Brain microvascular endothelial cell (primary cell): Measurements from ENCODE around the gene CNPY1.

Experiments
- DNase-seq: peaks from one replicate; pipeline ENCODE4 v3.0.0-alpha.2; 2020
- H3K27ac ChIP-seq: fragments of 250-450 bp; sonication (Bioruptor Pico); 2 replicates; pipeline ENCODE4 v1.5.1; 2020; ENCODE audit warnings: mild to moderate bottlenecking, moderate library complexity
- H3K27me3 ChIP-seq: fragments of 250-450 bp; sonication (Bioruptor Pico); replicated peaks from 2 replicates; pipeline ENCODE4 v1.5.1; 2020; ENCODE audit warnings: mild to moderate bottlenecking
- H3K36me3 ChIP-seq: fragments of 250-450 bp; sonication (Bioruptor Pico); replicated peaks from 2 replicates; pipeline ENCODE4 v1.5.1; 2020; ENCODE audit warnings: mild to moderate bottlenecking
- H3K4me3 ChIP-seq: 2 replicates; pipeline ENCODE4 v1.5.1; 2011; ENCODE audit warnings: low read depth, mild to moderate bottlenecking, control low read depth, low read length, moderate library complexity
- in situ Hi-C: cut with HindIII; loops from 2 replicates; pipeline ENCODE4 v1.10.0; 2017; ENCODE audit warnings: low sequenced_read_pairs, low pct_ligation_motif_present
- TF ChIP-seq, protein P1 (sequence below): IDR thresholded peaks from 2 replicates; pipeline ENCODE4 v1.5.1; 2011; ENCODE audit warnings: low read depth, mild to moderate bottlenecking, moderate library complexity, low read length, control low read depth, inconsistent platforms; ENCODE audit errors: missing control alignments

Gene CNPY1

DNA sequence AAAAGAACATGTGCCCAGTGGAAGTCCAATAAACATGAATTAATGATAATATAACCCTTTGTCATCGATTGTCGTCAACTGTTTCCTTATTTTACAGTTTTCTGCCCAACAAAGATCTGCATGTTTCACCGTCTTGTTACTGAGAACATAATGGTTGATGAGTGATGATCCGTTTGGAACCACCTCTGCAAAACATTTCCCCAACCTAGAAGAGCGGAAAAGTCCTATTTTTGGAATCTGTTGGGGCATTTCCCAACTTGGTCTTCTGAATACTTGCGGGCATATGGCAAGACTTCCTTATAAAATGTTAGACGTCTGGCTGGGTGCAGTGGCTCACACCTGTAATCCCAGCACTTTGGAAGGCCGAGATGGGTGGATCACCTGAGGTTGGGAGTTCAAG is 32.1 kb downstream of the CNPY1 start:
- peaks cover 22% of the 10 kb centered on the region for H3K27me3 ChIP-seq
- no peak overlapping the region for H3K27ac ChIP-seq
- no peak overlapping the region for H3K4me3 ChIP-seq
- in situ Hi-C loops, result no loop called here
- TF ChIP-seq, protein P1, sequence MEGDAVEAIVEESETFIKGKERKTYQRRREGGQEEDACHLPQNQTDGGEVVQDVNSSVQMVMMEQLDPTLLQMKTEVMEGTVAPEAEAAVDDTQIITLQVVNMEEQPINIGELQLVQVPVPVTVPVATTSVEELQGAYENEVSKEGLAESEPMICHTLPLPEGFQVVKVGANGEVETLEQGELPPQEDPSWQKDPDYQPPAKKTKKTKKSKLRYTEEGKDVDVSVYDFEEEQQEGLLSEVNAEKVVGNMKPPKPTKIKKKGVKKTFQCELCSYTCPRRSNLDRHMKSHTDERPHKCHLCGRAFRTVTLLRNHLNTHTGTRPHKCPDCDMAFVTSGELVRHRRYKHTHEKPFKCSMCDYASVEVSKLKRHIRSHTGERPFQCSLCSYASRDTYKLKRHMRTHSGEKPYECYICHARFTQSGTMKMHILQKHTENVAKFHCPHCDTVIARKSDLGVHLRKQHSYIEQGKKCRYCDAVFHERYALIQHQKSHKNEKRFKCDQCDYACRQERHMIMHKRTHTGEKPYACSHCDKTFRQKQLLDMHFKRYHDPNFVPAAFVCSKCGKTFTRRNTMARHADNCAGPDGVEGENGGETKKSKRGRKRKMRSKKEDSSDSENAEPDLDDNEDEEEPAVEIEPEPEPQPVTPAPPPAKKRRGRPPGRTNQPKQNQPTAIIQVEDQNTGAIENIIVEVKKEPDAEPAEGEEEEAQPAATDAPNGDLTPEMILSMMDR, result no peak
- H3K36me3 ChIP-seq, result no peaks in the 10 kb centered on the region
- DNase-seq, result no peak

DNA sequence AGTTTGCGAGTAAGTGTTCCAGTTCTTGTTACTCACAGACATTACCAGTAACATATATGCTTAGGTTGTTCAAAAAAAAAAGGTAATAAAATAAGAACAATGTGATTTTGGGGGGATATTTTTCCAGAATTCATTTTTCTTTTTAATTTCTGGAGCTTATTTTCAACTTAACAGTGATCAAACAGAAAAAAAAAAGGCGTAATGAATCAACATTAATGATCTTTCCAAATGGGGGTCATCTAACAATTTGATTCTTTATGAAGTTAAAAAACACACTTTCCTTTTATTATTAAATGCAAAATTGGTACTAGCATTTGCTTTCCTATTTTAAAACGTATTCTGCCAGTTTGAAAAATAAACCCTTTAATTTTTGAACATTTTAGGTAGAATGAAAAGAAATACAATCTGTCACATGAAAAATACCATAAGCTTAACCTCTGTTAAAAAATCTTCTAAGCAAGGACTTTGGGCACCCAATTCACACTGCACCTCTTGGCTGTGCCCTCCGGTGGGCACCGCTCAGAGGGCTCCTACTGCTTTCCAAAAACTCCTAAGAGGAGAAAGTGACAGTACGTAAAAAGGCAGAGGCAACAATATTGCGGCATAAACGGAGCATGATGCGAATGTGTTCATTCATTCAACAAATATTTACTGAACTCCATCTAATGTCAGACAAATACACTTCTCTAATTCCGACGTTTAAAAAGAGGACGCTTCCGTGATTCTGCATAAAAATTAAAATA is 32.6 kb downstream of the CNPY1 start:
- Histone ChIP-seq H3K27me3 (peaks cover 28% of the 10 kb centered on the region), H3K36me3 (no peaks in the 10 kb centered on the region), H3K27ac (no peak overlapping the region), H3K4me3 (no peak overlapping the region)
- TF ChIP-seq, protein P1, result no peak
- in situ Hi-C loops, result no loop called here
- no peak for DNase-seq

DNA sequence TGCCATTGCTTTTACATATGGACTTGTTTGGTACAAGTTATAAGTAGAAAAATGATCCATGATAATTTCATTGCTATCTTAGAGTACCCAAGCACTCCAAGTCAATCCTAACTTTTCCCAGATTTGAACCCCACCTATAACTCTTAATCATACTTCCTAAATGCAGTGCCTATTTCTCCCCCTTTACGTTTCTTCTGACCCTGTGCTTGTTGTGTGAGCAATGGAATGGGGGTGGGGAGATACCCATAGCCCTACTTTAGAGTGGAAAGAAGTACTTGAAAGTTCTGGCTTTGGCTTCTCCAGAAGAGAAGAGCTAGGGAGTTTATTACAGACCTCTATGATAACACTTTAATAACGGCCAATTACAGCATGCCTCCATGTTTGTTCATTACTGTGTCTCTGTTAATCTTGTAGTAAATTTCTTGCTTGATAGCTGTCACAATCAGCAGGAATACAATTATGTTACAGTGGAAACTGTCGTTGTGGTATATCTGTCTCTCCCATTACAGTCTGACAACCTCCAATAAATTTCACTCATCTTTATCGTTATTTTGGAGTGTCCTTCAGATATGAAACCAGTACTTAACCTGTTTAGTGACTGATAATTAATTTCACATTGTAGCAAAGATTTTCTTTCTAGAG is 34.0 kb downstream of the CNPY1 start:
- Histone ChIP-seq H3K4me3 (no peak overlapping the region), H3K36me3 (no peaks in the 10 kb centered on the region), H3K27me3 (peaks cover 42% of the 10 kb centered on the region), H3K27ac (no peak overlapping the region)
- TF ChIP-seq, protein P1, result no peak
- DNase-seq, result no peak
- in situ Hi-C loops, result no loop called here

DNA sequence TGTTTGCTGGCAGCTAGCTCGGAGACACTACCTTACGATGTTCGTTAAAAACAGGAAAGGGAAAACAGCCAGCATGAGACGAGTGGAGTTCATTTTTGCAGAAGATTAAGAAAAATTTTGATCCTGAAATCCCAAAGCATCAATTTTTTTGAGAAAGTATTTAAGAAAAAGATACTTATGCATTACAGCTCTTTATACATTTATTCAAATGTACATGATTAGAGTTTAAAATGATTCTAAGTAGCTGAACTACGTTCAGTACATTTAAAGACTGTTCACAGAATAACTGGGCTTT is 34.7 kb downstream of the CNPY1 start:
- TF ChIP-seq, protein P1, result no peak
- Histone ChIP-seq H3K36me3 (no peaks in the 10 kb centered on the region), H3K4me3 (no peak overlapping the region), H3K27me3 (peaks cover 47% of the 10 kb centered on the region), H3K27ac (no peak overlapping the region)
- DNase-seq, result no peak
- in situ Hi-C loops, result no loop called here

DNA sequence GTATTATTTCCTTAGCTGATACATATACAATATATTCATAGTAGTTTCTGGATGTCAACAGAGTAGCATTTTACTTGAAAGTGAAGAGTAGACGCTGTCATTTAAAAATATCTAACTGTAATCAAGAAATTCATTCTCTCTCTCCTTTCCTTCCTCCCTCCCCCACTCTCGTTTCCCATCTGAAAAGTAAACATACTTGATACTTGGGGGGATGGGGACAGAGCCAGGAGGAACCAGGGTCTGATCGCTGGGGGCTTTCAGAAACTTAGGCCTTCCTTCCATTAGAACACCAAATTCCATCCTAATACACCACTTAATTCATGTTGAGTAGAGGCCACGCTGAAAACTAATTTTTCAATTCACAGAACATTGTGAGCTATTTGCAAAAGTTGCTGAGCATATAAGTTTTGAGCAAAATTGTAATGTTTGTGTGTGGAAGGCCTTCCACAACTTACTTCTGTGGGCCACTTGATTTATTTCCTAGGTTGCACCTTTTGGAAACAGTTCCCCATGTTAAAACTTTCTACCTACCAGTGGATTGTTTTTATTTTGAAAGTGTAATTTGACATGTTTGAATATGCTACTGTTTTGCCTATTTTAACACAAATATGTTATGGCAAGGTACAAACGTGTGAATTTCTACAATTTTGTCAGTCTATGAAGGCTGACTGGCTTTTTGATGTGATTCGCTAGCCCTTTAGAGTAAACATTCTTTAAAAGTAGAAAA is 35.2 kb downstream of the CNPY1 start:
- in situ Hi-C loops, result no loop called here
- H3K4me3 ChIP-seq, result no peak overlapping the region
- no peaks in the 10 kb centered on the region for H3K36me3 ChIP-seq
- TF ChIP-seq, protein P1, result no peak
- H3K27ac ChIP-seq, result no peak overlapping the region
- no peak for DNase-seq
- peaks cover 52% of the 10 kb centered on the region for H3K27me3 ChIP-seq
